Measurements from ENCODE around the gene UNCX. TPM values are rescaled to one million over a fixed set of nuclear protein-coding genes. Genes with fewer than 3 reads are reported as not detected.

Gene UNCX
- total and polyA plus RNA-seq, 2 experiments from 2014 or later: not detected

DNA sequence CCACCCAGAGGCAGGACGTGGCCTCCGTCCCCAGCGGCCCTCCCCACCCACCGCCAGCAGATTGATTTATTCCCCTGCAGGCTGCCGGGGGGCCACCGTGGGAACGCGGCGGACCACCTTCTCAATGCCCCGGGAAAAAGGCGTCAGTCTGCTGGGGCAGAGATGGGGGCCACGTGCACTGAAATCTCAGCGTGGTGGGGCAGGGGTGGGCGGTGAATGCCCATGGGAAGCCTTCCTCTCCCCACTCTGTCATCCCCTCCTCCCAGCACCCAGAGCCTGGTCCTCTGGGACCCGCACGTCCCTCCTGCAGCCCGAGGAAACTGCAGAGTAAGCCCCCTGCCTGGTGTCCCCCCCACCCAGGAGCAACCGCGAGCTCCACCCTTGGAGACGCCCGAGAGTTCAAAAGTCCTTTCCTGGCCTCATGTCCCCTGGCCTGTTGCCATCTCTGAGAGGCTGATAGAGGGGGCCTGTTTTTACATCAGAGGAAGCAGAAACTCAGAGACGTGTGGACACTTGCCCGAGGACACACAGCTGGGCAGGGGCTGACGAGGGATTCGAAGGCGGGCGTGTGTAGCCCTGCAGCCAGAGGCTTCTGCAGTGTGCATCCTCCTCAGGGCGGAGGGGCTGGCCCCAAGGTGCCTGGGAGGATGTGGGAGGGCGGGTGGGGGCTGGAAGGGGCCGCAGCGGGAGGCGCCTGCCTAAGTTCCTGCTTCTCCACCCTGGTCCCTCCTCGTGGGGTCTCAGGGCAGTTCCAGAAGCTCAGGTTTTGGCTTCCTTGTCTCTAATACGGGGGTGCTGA is 21.8 kb downstream of the UNCX start:
- TF ChIP-seq EZH2 (IDR thresholded peaks at IDR 0.05; ENCODE audit: borderline replicate concordance) (no peak), EZH2phosphoT487 (IDR thresholded peaks at IDR 0.05; ENCODE audit: low read depth, severe bottlenecking, unreplicated experiment) (no peak)
- TF ChIP-seq, protein P1, sequence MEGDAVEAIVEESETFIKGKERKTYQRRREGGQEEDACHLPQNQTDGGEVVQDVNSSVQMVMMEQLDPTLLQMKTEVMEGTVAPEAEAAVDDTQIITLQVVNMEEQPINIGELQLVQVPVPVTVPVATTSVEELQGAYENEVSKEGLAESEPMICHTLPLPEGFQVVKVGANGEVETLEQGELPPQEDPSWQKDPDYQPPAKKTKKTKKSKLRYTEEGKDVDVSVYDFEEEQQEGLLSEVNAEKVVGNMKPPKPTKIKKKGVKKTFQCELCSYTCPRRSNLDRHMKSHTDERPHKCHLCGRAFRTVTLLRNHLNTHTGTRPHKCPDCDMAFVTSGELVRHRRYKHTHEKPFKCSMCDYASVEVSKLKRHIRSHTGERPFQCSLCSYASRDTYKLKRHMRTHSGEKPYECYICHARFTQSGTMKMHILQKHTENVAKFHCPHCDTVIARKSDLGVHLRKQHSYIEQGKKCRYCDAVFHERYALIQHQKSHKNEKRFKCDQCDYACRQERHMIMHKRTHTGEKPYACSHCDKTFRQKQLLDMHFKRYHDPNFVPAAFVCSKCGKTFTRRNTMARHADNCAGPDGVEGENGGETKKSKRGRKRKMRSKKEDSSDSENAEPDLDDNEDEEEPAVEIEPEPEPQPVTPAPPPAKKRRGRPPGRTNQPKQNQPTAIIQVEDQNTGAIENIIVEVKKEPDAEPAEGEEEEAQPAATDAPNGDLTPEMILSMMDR (IDR thresholded peaks at IDR 0.05; ENCODE audit: poor library complexity): no peak
- H3K36me3 ChIP-seq (replicated peaks; ENCODE audit: insufficient read depth, low read depth): no peaks in the 10 kb centered on the region
- no peak overlapping the region for H3K27ac ChIP-seq
- no peak overlapping the region for H2AFZ ChIP-seq
- H3K79me2 ChIP-seq: no peaks in the 10 kb centered on the region
- H3K4me2 ChIP-seq: no peak overlapping the region
- H3K9me3 ChIP-seq (ENCODE audit: low read depth): no peaks in the 10 kb centered on the region
- H3K4me3 ChIP-seq: no peak overlapping the region
- no peaks in the 10 kb centered on the region for H3K4me1 ChIP-seq (ENCODE audit: insufficient read depth)
- DNase-seq (ENCODE audit: low spot score): no peak
- H3K9me2 ChIP-seq (replicated peaks; ENCODE audit: insufficient read depth): no peaks in the 10 kb centered on the region
- peaks cover 49% of the 10 kb centered on the region for H3K27me3 ChIP-seq
- H4K20me1 ChIP-seq (ENCODE audit: insufficient read depth, poor library complexity, severe bottlenecking): no peaks in the 10 kb centered on the region
- WGBS (ENCODE audit: low lambda C conversion rate, missing lambda C conversion rate): 71% methylated on average over 26 of the region's 34 CpGs

DNA sequence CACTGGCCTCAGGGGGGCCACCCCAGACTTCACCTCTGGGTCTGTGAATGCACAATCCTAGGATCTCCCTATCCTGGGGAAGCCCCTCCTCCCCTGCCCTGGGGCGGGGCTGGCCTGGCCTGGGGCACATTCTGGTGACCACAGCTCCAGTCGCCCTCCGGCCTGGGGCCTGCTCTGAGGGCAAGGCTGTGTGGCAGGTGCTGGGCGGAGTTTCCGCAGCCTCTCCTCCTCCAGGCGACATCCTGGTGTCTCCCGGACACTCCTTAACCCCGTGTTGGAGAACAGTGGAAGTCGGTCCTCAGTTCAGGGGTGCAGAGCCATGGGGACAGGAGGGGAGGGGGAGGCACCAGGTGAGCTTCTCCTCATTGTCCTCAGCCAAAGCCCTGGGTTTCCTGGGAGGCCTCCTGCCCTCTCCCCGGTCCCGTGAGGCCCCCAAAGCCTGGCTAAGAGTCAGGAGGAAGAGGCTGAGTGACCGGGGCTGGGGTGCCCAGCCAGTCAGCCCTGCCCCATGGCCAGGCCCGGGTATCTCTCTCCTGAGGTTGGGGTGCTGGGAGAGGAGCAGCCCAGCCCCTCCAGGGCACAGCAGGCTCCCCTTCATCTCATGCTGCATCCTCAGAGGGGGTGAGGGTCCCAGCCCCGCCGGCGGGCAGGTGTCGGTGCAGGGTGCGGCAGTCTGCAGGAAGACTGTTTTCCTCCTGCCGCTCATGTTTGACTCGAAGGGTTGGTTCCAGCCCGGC is 22.6 kb downstream of the UNCX start:
- no peaks in the 10 kb centered on the region for H3K9me2 ChIP-seq (replicated peaks; ENCODE audit: insufficient read depth)
- no peak overlapping the region for H2AFZ ChIP-seq
- H3K79me2 ChIP-seq: no peaks in the 10 kb centered on the region
- H4K20me1 ChIP-seq (ENCODE audit: insufficient read depth, poor library complexity, severe bottlenecking): no peaks in the 10 kb centered on the region
- H3K9me3 ChIP-seq (ENCODE audit: low read depth): no peaks in the 10 kb centered on the region
- DNase-seq (ENCODE audit: low spot score): no peak
- no peak overlapping the region for H3K27ac ChIP-seq
- no peaks in the 10 kb centered on the region for H3K4me1 ChIP-seq (ENCODE audit: insufficient read depth)
- H3K4me3 ChIP-seq: no peak overlapping the region
- no peak for TF ChIP-seq EZH2 (IDR thresholded peaks at IDR 0.05; ENCODE audit: borderline replicate concordance)
- no peak for TF ChIP-seq EZH2phosphoT487 (IDR thresholded peaks at IDR 0.05; ENCODE audit: low read depth, severe bottlenecking, unreplicated experiment)
- TF ChIP-seq, protein P1 (IDR thresholded peaks at IDR 0.05; ENCODE audit: poor library complexity): no peak
- no peaks in the 10 kb centered on the region for H3K36me3 ChIP-seq (replicated peaks; ENCODE audit: insufficient read depth, low read depth)
- peaks cover 43% of the 10 kb centered on the region for H3K27me3 ChIP-seq
- whole genome bisulfite sequencing (ENCODE audit: low lambda C conversion rate, missing lambda C conversion rate): 67% methylated on average over 21 of the region's 21 CpGs
- H3K4me2 ChIP-seq: no peak overlapping the region

DNA sequence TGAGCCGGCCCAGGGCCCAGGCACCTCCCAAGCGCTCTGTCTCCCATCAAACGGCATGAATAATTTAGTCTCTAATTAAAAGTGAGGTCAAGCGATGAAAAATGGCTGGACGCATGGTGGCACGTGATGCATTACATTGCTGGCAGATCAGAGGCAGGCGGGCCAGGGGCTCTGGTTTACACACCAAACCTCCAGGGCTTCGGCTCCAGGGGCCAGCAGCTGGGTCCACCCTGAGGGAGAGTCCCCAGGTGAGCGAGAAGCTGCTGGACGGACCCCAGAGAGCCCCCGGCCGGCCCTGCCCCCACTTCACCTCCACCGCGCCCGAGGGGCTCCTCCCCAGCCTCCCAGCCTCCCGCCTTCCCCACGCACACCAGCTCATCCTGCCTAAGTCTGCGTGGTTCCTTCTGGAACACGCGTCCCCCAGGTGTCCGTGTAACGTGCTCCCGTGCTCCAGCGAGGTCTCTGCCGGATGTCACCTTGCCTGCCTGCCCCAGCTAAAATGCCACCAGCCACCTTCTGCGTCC is 23.2 kb downstream of the UNCX start:
- Histone ChIP-seq H3K4me1 (ENCODE audit: insufficient read depth) (no peaks in the 10 kb centered on the region), H3K9me3 (ENCODE audit: low read depth) (no peaks in the 10 kb centered on the region), H3K27me3 (peaks cover 43% of the 10 kb centered on the region), H3K4me2 (no peak overlapping the region), H4K20me1 (ENCODE audit: insufficient read depth, poor library complexity, severe bottlenecking) (no peaks in the 10 kb centered on the region), H3K27ac (no peak overlapping the region), H2AFZ (no peak overlapping the region), H3K79me2 (no peaks in the 10 kb centered on the region), H3K4me3 (no peak overlapping the region), H3K9me2 (replicated peaks; ENCODE audit: insufficient read depth) (no peaks in the 10 kb centered on the region), H3K36me3 (replicated peaks; ENCODE audit: insufficient read depth, low read depth) (no peaks in the 10 kb centered on the region)
- TF ChIP-seq EZH2 (IDR thresholded peaks at IDR 0.05; ENCODE audit: borderline replicate concordance): no peak
- TF ChIP-seq EZH2phosphoT487 (IDR thresholded peaks at IDR 0.05; ENCODE audit: low read depth, severe bottlenecking, unreplicated experiment): no peak
- TF ChIP-seq, protein P1 (IDR thresholded peaks at IDR 0.05; ENCODE audit: poor library complexity): no peak
- no peak for DNase-seq (ENCODE audit: low spot score)
- WGBS (ENCODE audit: low lambda C conversion rate, missing lambda C conversion rate): 79% methylated on average over 23 of the region's 26 CpGs

Data from hepatocyte (in vitro differentiated cells).